Activated naive CD4-positive, alpha-beta T cell (primary cell): Measurements from ENCODE around the gene RINT1.
"Not testable (repeated sequence)": the region's sequence is repeated elsewhere in the genome, so short reads cannot be mapped to it uniquely, and the experiment has no call there.

Source experiments
- DNase-seq, 4 experiments: peaks; one replicate each; lab custom pipeline; 2025; lab: John Stamatoyannopoulos, UW

RINT1 gene

GRCh38 chr7:105531792-105532671 lies at the start of gene RINT1:
Gene RINT1 (plus strand): TSS chr7:105532201. CDS start chr7:105532316, 115 bp downstream.
- peak; percentile 66 to 83 (median 74) for DNase-seq

- no peak for DNase-seq
Measured at GRCh38 chr7:105487579-105488571, 44.1 kb upstream of the RINT1 start.

GRCh38 chr7:105489409-105489808 lies 42.6 kb upstream of the RINT1 start:
- DNase-seq: no peak

- DNase-seq: no peak
Measured at GRCh38 chr7:105493196-105493922, 38.6 kb upstream of the RINT1 start.

GRCh38 chr7:105493923-105494315 lies 38.1 kb upstream of the RINT1 start:
- no peak for DNase-seq

GRCh38 chr7:105496521-105496920 lies 35.5 kb upstream of the RINT1 start:
- DNase-seq: no peak

- DNase-seq: no peak
Measured at GRCh38 chr7:105497016-105497415, 35.0 kb upstream of the RINT1 start.

GRCh38 chr7:105502173-105502572 lies 29.8 kb upstream of the RINT1 start:
- DNase-seq: no peak

- DNase-seq: no peak
Measured at GRCh38 chr7:105512415-105512814, 19.6 kb upstream of the RINT1 start.

- DNase-seq: no peak
Measured at GRCh38 chr7:105512926-105513526, 19.0 kb upstream of the RINT1 start.

- DNase-seq: not testable (repeated sequence)
Measured at GRCh38 chr7:105515610-105516009, 16.4 kb upstream of the RINT1 start.

GRCh38 chr7:105519353-105519752 lies 12.6 kb upstream of the RINT1 start:
- DNase-seq: no peak

GRCh38 chr7:105520620-105521019 lies 11.4 kb upstream of the RINT1 start:
- not testable (repeated sequence) for DNase-seq

- peak in 1 of 4 experiments; percentile 8 for DNase-seq
Measured at GRCh38 chr7:105521027-105521716, 10.8 kb upstream of the RINT1 start.

- peak; percentile 26 to 79 (median 60) for DNase-seq
Measured at GRCh38 chr7:105521717-105522463, 10.1 kb upstream of the RINT1 start, which contains the start of gene PUS7. Gene PUS7 (minus strand): TSS chr7:105522271. CDS start chr7:105508512, 13,759 bp downstream.

GRCh38 chr7:105524423-105524822 lies 7.6 kb upstream of the RINT1 start:
- not testable (repeated sequence) for DNase-seq

- no peak for DNase-seq
Measured at GRCh38 chr7:105524840-105525239, 7.2 kb upstream of the RINT1 start.

GRCh38 chr7:105527737-105528136 lies 4.3 kb upstream of the RINT1 start:
- not testable (repeated sequence) for DNase-seq

GRCh38 chr7:105530126-105530525 lies 1.9 kb upstream of the RINT1 start:
- DNase-seq: no peak

GRCh38 chr7:105530546-105530945 lies 1.5 kb upstream of the RINT1 start:
- DNase-seq: no peak
